Suprapubic skin (tissue), 4 donors: ENCODE data around the gene CFAP46. TPM values are rescaled to one million over a fixed set of nuclear protein-coding genes. Genes with fewer than 3 reads are reported as not detected.

Experiments used
- DNase-seq, 2 donors: peaks; one replicate each; pipeline ENCODE4 v3.0.0-alpha.2; 2019; ENCODE audit warnings: low spot score in 2 of 2
- H3K27ac ChIP-seq: fragments of 200-600 bp; sonication (generic); one replicate; pipeline ENCODE4 v1.5.1; 2019
- H3K27me3 ChIP-seq: fragments of 200-600 bp; sonication (generic); one replicate; pipeline ENCODE4 v1.5.1; 2019
- H3K36me3 ChIP-seq: fragments of 200-600 bp; sonication (generic); one replicate; pipeline ENCODE4 v1.5.1; 2019
- H3K4me1 ChIP-seq: fragments of 200-600 bp; sonication (generic); one replicate; pipeline ENCODE4 v1.5.1; 2019
- H3K4me3 ChIP-seq: fragments of 200-600 bp; sonication (generic); one replicate; pipeline ENCODE4 v1.5.1; 2019; ENCODE audit warnings: mild to moderate bottlenecking
- H3K9me3 ChIP-seq: fragments of 200-600 bp; sonication (generic); one replicate; pipeline ENCODE4 v1.5.1; 2019
- EP300 ChIP-seq: sonication (generic); formaldehyde crosslinking; IDR thresholded peaks from one replicate; pipeline ENCODE4 v1.6.1; 2017; ENCODE audit warnings: antibody characterized with exemption
- POLR2A ChIP-seq, 2 donors: fragments of 450-650 bp; IDR thresholded peaks; one replicate each; pipeline ENCODE4 v1.6.1; 2017; ENCODE audit warnings: antibody characterized with exemption in 2 of 2, mild to moderate bottlenecking in 2 of 2, moderate library complexity in 2 of 2
- POLR2AphosphoS5 ChIP-seq, 3 donors: sonication (generic); formaldehyde crosslinking; IDR thresholded peaks; one replicate each; pipeline ENCODE4 v1.6.1; 2017; ENCODE audit warnings: antibody characterized with exemption in 3 of 3
- WGBS: methylation state at CpG from one replicate; pipeline ENCODE4 v1.1.5; 2018; 5-methylcytosine and 5-hydroxymethylcytosine counted together
- total RNA-seq, 4 donors: library from RNA; depleted of rRNA; stranded (reverse); fragments of >200 nt; gene quantifications; one replicate each; pipeline ENCODE4 v1.1.0, GENCODE V29; 2016
- TF ChIP-seq, protein P1 (sequence below), 2 donors: fragments of 200-600 bp in 1 of 2; fragments of 450-650 bp in 1 of 2; sonication (generic) in 1 of 2; IDR thresholded peaks; one replicate each; pipeline ENCODE4 v1.5.1; 2016 to 2019; ENCODE audit warnings: antibody characterized with exemption in 2 of 2, mild to moderate bottlenecking in 1 of 2, moderate library complexity in 1 of 2

Gene CFAP46
- total RNA-seq, 4 donors from 2014 or later: 0.11 to 0.21 TPM; not detected in 2

DNA sequence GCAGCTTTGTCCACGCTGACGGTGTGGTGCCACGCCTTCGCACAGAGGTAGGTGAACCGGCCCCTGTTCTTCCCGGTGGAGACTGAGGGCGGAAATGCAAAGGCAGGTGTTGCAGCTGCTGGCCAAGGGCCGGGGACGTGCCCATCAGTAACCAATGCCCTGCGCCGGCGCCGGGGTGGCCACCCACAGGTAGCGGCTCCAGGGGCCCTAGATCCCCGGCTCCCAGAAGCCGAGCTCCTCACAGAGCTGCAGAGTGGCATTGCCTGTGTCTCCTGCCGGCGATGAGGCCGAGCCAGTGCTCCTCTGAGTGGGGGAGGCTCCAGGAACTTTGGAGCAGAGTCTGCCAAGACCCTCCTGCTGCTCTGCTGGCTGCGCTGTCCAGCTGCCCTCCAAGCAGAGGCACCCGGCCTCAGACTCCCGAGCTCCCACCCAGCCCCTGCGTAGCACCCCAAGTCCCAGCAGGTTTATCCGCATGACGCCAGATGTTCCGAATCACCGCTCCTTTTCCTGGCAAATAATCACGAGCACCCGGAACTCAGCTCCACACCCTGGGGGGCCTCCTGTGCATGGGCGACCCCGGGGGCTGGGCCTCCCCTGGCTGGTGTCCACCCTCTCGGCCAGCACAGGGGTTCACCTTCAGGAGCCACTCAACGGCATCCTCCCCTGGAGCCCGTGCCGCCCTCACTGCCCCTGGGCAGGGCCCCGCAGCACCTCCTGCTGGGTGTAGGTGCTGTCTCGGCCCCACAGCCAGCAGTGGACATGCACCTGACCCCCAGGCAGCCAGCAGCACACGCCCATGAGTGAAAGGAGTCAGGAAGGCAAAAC is 22.1 kb downstream of the CFAP46 start:
- H3K27me3 ChIP-seq: peaks cover 31% of the 10 kb centered on the region
- H3K27ac ChIP-seq: no peak overlapping the region
- 77% methylated on average over 18 of the region's 38 CpGs for WGBS
- TF ChIP-seq POLR2AphosphoS5 (IDR thresholded peaks at IDR 0.05): no peak
- TF ChIP-seq, protein P1, sequence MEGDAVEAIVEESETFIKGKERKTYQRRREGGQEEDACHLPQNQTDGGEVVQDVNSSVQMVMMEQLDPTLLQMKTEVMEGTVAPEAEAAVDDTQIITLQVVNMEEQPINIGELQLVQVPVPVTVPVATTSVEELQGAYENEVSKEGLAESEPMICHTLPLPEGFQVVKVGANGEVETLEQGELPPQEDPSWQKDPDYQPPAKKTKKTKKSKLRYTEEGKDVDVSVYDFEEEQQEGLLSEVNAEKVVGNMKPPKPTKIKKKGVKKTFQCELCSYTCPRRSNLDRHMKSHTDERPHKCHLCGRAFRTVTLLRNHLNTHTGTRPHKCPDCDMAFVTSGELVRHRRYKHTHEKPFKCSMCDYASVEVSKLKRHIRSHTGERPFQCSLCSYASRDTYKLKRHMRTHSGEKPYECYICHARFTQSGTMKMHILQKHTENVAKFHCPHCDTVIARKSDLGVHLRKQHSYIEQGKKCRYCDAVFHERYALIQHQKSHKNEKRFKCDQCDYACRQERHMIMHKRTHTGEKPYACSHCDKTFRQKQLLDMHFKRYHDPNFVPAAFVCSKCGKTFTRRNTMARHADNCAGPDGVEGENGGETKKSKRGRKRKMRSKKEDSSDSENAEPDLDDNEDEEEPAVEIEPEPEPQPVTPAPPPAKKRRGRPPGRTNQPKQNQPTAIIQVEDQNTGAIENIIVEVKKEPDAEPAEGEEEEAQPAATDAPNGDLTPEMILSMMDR (IDR thresholded peaks at IDR 0.05): no peak
- H3K9me3 ChIP-seq: no peaks in the 10 kb centered on the region
- DNase-seq: no peak
- H3K36me3 ChIP-seq: no peaks in the 10 kb centered on the region
- no peaks in the 10 kb centered on the region for H3K4me1 ChIP-seq
- H3K4me3 ChIP-seq: no peak overlapping the region

DNA sequence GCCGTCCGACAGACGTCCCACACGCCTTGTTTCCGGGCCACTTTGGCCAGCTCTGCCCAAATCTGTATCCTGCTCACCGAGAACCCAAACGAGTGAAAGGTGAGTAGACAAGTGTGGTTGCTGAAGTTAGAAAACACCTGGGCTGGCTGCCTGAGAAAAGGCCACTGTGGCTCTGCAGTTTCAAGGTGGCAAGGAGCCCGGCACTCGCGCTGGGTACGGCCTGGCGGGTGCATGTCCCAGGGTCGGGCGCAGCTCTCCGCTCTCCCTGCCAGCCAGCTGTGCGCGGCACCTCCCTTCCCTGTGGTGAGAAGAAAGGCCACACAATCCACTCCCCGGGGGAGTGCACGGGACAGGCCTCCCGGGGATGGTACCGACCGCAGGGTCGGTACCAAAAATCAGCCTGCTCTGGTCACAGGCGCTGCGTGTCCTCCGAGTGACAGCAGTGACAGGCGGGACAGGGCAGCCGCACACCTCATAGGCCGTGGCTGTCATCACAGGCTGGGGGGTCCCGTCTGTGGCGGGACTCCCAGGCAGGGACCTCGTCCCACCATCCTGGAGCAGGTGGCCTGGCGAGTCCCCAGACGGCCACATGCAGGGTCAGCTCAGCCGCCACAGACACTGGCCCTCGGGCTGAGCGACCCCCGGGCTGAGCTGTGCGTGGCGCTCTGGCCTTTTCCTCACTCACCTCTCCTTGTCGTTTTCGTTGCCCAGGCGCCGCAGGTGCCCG is 22.8 kb downstream of the CFAP46 start:
- no peak for DNase-seq
- TF ChIP-seq, protein P1 (IDR thresholded peaks at IDR 0.05): no peak
- peaks cover 32% of the 10 kb centered on the region for H3K27me3 ChIP-seq
- H3K4me3 ChIP-seq: no peak overlapping the region
- no peaks in the 10 kb centered on the region for H3K9me3 ChIP-seq
- H3K27ac ChIP-seq: no peak overlapping the region
- no peaks in the 10 kb centered on the region for H3K4me1 ChIP-seq
- H3K36me3 ChIP-seq: no peaks in the 10 kb centered on the region
- 93% methylated on average over 12 of the region's 45 CpGs for WGBS

DNA sequence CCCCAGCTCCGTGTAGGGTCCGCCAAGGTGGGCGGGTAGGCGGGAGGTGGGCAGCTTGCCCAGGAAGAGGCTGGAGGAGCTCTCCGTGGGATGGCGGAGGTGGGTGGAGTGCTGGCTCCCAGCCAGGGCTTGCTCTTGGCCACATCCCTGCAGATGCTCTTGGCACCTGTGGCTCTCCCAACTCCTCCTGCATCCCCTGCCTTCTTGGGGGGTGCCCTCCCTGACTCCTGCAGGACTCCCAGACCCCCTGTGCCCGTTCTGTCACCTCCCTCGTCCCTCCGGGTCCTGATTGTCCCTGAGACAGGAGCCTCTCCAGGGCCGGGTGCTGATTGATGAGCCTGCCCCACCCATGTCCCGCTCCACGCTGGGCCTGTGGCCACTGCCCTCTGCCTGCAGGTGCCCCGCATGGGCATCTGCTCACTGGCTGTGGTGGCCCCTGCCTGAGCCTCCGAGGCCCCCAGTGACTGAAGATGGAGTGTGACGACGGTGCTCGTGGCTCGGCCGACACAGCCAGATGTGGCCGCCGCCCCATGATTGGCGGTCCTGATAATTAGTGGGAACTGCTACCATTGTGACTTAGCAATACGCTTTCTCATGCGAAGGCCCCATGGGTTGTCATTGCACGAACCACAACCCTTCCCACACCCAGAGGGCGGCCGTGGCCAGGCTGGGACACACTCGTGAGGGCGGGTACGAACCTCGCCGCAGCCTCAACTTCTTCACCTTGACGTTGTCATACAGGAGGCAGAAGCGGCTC is 23.6 kb downstream of the CFAP46 start:
- WGBS: 72% methylated on average over 26 of the region's 34 CpGs
- Histone ChIP-seq H3K27me3 (peaks cover 32% of the 10 kb centered on the region), H3K9me3 (no peaks in the 10 kb centered on the region), H3K36me3 (no peaks in the 10 kb centered on the region), H3K4me1 (no peaks in the 10 kb centered on the region), H3K4me3 (no peak overlapping the region), H3K27ac (no peak overlapping the region)
- no peak for DNase-seq
- TF ChIP-seq POLR2A (IDR thresholded peaks at IDR 0.05): no peak

DNA sequence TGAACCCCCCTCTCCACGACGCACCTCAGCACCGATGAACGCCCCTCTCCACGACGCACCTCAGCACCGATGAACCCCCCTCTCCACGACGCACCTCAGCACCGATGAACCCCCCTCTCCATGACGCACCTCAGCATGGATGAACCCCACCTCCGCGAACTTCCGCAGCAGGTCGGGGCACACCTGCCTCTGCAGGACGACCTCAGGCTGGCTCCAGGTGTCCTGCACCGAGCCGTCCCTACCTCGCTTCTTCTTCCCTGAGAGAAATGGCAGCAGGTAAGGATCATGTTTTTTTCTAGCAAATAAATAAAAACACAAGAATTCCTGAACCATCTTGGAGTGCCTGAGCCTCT is 24.1 kb downstream of the CFAP46 start:
- H3K9me3 ChIP-seq: no peaks in the 10 kb centered on the region
- H3K27me3 ChIP-seq: peaks cover 37% of the 10 kb centered on the region
- H3K4me1 ChIP-seq: no peaks in the 10 kb centered on the region
- no peak for DNase-seq
- TF ChIP-seq POLR2AphosphoS5 (IDR thresholded peaks at IDR 0.05) (no peak), EP300 (no peak), POLR2A (IDR thresholded peaks at IDR 0.05) (no peak)
- TF ChIP-seq, protein P1 (IDR thresholded peaks at IDR 0.05): no peak
- WGBS: 83% methylated on average over 16 of the region's 19 CpGs
- H3K27ac ChIP-seq: no peak overlapping the region
- H3K4me3 ChIP-seq: no peak overlapping the region
- H3K36me3 ChIP-seq: no peaks in the 10 kb centered on the region

DNA sequence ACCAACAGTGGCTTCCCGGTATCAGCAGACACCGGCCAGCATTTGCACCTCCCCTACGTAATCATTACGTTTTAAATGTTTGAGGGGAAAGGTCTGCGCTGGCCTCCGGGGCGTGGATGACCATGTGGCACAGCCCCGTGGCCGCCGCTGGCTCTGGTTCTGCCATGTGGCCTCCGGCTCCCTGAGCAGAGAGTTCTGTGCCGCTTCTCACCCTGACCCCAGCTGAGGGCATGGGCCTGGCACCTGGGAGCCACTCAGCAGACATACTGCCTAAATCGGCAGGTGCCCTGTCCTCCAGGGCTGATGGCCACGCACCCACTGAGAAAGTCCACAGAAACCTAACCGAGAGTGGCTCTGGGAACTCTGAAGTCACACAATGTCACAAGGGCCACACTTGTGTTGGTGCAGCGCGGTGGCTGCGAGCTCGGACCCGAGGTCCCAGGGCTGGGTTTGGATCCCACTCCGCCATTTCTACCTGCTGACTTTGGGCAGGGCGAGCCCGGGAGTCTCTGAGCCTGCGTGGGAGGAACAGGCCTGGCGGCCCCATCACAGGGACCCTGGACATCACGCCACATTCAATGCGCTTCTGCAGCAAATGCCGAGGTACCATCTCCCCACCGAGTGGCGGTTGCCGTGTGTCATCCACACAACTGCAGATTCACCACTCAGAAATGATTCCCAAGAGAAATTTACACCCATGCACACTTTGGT is 25.3 kb downstream of the CFAP46 start:
- no peaks in the 10 kb centered on the region for H3K36me3 ChIP-seq
- no peaks in the 10 kb centered on the region for H3K4me1 ChIP-seq
- H3K9me3 ChIP-seq: no peaks in the 10 kb centered on the region
- H3K27ac ChIP-seq: no peak overlapping the region
- TF ChIP-seq EP300 (no peak), POLR2AphosphoS5 (IDR thresholded peaks at IDR 0.05) (no peak), POLR2A (IDR thresholded peaks at IDR 0.05) (no peak)
- TF ChIP-seq, protein P1 (IDR thresholded peaks at IDR 0.05): no peak
- H3K4me3 ChIP-seq: no peak overlapping the region
- no peak for DNase-seq
- 93% methylated on average over 21 of the region's 31 CpGs for WGBS
- H3K27me3 ChIP-seq: peaks cover 39% of the 10 kb centered on the region
